MCF 10A (cell line): ENCODE data around the gene ELK4. TPM values are rescaled to one million over a fixed set of nuclear protein-coding genes. Genes with fewer than 3 reads are reported as not detected.

Experiments
- BruUV-seq: library from RNA; stranded (reverse); fragments of 400-500 nt; replicated peaks from 2 replicates; lab custom pipeline; 2021; lab: Mats Ljungman, UMichigan
- CTCF ChIA-PET: fragments of 300-600 bp; sonication (Branson Sonifier 250); formaldehyde crosslinking; extraction: SDS; loops from one replicate; lab custom pipeline; 2021; ENCODE audit warnings: antibody characterized with exemption, inconsistent platforms; lab: Yijun Ruan, JAX
- POLR2A ChIA-PET: fragments of 300-600, 350-650 bp; sonication (Branson Sonifier 250); formaldehyde crosslinking; extraction: SDS; loops from one replicate; lab custom pipeline; 2020; ENCODE audit warnings: antibody characterized with exemption, inconsistent platforms; lab: Yijun Ruan, JAX
- DNase-seq: peaks from one replicate; pipeline ENCODE4 v3.0.0-alpha.2; 2018; ENCODE audit not compliant: unreplicated experiment
- H3K27ac Mint-ChIP-seq: one replicate; pipeline ENCODE4 v1.8.0; 2022; ENCODE audit warnings: mild to moderate bottlenecking, low read depth, mixed read lengths; ENCODE audit not compliant: unreplicated experiment
- H3K27me3 Mint-ChIP-seq: one replicate; pipeline ENCODE4 v1.8.0; 2022; ENCODE audit warnings: mixed read lengths; ENCODE audit not compliant: insufficient read depth, unreplicated experiment
- H3K36me3 Mint-ChIP-seq: one replicate; pipeline ENCODE4 v1.8.0; 2022; ENCODE audit warnings: mild to moderate bottlenecking, moderate library complexity, mixed read lengths; ENCODE audit not compliant: insufficient read depth, unreplicated experiment
- H3K4me1 Mint-ChIP-seq: one replicate; pipeline ENCODE4 v1.8.0; 2022; ENCODE audit warnings: mixed read lengths; ENCODE audit not compliant: insufficient read depth, unreplicated experiment
- H3K4me3 Mint-ChIP-seq: one replicate; pipeline ENCODE4 v1.8.0; 2022; ENCODE audit warnings: mild to moderate bottlenecking, moderate library complexity, mixed read lengths; ENCODE audit not compliant: unreplicated experiment
- H3K9me3 Mint-ChIP-seq: one replicate; pipeline ENCODE4 v1.8.0; 2022; ENCODE audit warnings: mixed read lengths; ENCODE audit not compliant: unreplicated experiment
- CTCF ChIP-seq: fragments of 200-600 bp; IDR thresholded peaks from one replicate; pipeline ENCODE4 v1.8.0; 2022; ENCODE audit warnings: antibody characterized with exemption, mild to moderate bottlenecking; ENCODE audit not compliant: unreplicated experiment
- intact Hi-C: fragments of 100-400 bp; cut with micrococcal nuclease; formaldehyde crosslinking; loops from 2 replicates; pipeline ENCODE4 v1.14.1; 2022
- total RNA-seq: library from RNA; stranded (reverse); gene quantifications from 2 replicates; pipeline ENCODE4 v1.2.3, GENCODE V29; 2022

Gene ELK4
- total RNA-seq, 1 experiment from 2014 or later: 101 TPM

DNA sequence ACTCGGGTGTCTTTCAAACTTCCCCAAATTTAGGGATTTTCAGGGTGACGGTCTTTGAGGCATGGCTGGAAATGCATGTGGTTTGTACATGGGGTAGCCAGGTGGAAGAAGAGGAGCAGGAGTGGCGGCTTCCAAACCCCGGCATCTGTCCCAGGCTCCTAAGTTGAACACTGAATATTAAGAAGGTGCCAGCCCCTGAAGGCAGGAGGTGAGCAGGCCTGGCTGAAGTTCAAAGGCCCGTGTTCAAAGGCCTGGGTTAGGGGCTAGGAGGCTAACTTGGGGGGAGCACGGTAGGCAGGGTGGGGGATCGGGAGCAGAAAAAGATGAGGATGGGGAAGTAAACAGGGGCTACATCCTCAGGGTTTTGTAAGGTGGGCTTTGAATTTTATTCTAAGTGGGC, 42.8 kb downstream of the ELK4 start:
- Mint-ChIP-seq H3K27me3 (no peaks in the 10 kb centered on the region), H3K36me3 (peaks cover 5% of the 10 kb centered on the region), H3K27ac (no peak overlapping the region), H3K4me1 (peaks cover 8% of the 10 kb centered on the region), H3K4me3 (no peak overlapping the region), H3K9me3 (no peaks in the 10 kb centered on the region)
- BruUV-seq: no TSS peak
- DNase-seq: no peak
- POLR2A ChIA-PET: interaction anchor here (0.7 to 10.3 kb wide), 6 partner anchors 43 to 68 kb away, joined by 3 to 203 read pairs (median 4); partner anchors contain the start of gene ELK4
- intact Hi-C loops: no loop called here
- CTCF ChIA-PET: interaction anchor here (0.6 to 26.1 kb wide), 12 partner anchors 24 to 1484 kb away, joined by 3 to 918 read pairs (median 5); partner anchors contain the start of gene ELK4
- TF ChIP-seq CTCF: peak; percentile 3

DNA sequence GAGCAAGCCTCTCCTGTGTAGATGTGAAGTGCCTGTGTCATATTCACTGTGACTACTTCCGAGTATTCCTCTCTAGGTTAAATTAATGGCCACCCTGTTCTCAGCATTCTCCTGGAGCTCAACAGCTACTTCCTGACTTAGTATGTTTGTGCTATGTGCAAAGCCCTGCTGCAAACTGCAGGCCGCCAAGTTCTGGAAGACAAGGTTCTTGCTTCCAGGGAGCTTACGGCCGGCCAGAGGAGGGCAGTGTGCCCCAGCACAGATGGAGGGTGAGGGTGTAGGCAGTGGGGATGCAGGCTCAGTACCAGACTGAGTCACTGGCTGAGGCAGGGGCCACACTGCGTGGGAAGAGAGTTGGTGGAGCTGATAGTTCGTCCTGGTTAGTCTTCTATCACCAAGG, 43.2 kb downstream of the ELK4 start:
- H3K36me3 Mint-ChIP-seq: peaks cover 5% of the 10 kb centered on the region
- BruUV-seq: no TSS peak
- TF ChIP-seq CTCF: peak; percentile 41
- H3K4me3 Mint-ChIP-seq: no peak overlapping the region
- no peak overlapping the region for H3K27ac Mint-ChIP-seq
- intact Hi-C loops: no loop called here
- H3K27me3 Mint-ChIP-seq: no peaks in the 10 kb centered on the region
- DNase-seq: peak; percentile 59
- ChIA-PET CTCF (interaction anchor here (0.6 to 26.1 kb wide), 14 partner anchors 24 to 1484 kb away, joined by 3 to 918 read pairs (median 4); partner anchors contain the start of gene ELK4), POLR2A (interaction anchor here (0.7 to 10.3 kb wide), 6 partner anchors 43 to 69 kb away, joined by 3 to 203 read pairs (median 4); partner anchors contain the start of gene ELK4)
- H3K9me3 Mint-ChIP-seq: no peaks in the 10 kb centered on the region
- H3K4me1 Mint-ChIP-seq: peaks cover 8% of the 10 kb centered on the region

DNA sequence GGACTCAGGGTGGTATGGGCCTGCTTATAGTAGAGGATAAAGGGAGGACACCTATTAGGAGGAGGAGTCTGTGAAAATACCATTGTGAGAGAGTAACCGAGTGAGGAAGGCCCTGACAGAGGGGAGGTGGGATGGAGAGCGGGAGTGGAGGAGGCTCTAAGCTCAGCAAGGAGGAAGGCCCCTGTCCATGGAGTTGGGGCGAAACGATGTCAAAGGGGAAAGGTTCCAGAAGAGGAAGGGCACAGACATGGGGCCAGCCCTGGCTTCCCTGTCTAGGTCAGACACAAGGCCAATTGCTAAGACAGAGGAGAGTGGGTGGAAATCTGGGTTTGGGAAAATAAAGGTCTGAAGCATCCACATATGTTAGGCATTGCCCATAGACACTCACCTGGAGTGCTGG, 44.2 kb downstream of the ELK4 start:
- H3K9me3 Mint-ChIP-seq: no peaks in the 10 kb centered on the region
- H3K27me3 Mint-ChIP-seq: peaks cover under 1% of the 10 kb centered on the region
- CTCF ChIA-PET: interaction anchor here (0.5 to 26.1 kb wide), 10 partner anchors 13 to 320 kb away, joined by 3 to 918 read pairs (median 4); partner anchors contain the start of gene ELK4
- POLR2A ChIA-PET: interaction anchor here (0.5 to 10.3 kb wide), 5 partner anchors 13 to 159 kb away, joined by 3 to 203 read pairs (median 3); partner anchors contain the start of gene ELK4
- H3K4me3 Mint-ChIP-seq: no peak overlapping the region
- H3K36me3 Mint-ChIP-seq: peaks cover 4% of the 10 kb centered on the region
- DNase-seq: no peak
- H3K4me1 Mint-ChIP-seq: peaks cover 8% of the 10 kb centered on the region
- intact Hi-C loops: no loop called here
- no TSS peak for BruUV-seq
- H3K27ac Mint-ChIP-seq: no peak overlapping the region
- TF ChIP-seq CTCF: no peak

GRCh38 chr1:205585835-205586785, 45.7 kb downstream of the ELK4 start:
- H3K27ac Mint-ChIP-seq: no peak overlapping the region
- POLR2A ChIA-PET: interaction anchor here (0.6 to 1.1 kb wide), 3 partner anchors 15 to 73 kb away, joined by 3 to 6 read pairs (median 6); no protein-coding TSS in a partner anchor

More at GRCh38 chr1:205585835-205586785, 45.7 kb downstream of the ELK4 start:
- BruUV-seq: no TSS peak
- CTCF ChIA-PET: interaction anchor here (0.6 to 26.1 kb wide), 9 partner anchors 18 to 214 kb away, joined by 3 to 918 read pairs (median 3); a partner anchor contains a TSS
- H3K9me3 Mint-ChIP-seq: no peaks in the 10 kb centered on the region
- H3K36me3 Mint-ChIP-seq: no peaks in the 10 kb centered on the region
- no peak for DNase-seq
- no peak for TF ChIP-seq CTCF
- intact Hi-C loops: no loop called here
- H3K4me3 Mint-ChIP-seq: no peak overlapping the region
- H3K4me1 Mint-ChIP-seq: peaks cover 8% of the 10 kb centered on the region
- H3K27me3 Mint-ChIP-seq: peaks cover 15% of the 10 kb centered on the region
